ENCODE data around the gene EMX1.
A peak's percentile ranks its signal among the peaks of the same experiment; 100 is the strongest.

EMX1 gene

DNA sequence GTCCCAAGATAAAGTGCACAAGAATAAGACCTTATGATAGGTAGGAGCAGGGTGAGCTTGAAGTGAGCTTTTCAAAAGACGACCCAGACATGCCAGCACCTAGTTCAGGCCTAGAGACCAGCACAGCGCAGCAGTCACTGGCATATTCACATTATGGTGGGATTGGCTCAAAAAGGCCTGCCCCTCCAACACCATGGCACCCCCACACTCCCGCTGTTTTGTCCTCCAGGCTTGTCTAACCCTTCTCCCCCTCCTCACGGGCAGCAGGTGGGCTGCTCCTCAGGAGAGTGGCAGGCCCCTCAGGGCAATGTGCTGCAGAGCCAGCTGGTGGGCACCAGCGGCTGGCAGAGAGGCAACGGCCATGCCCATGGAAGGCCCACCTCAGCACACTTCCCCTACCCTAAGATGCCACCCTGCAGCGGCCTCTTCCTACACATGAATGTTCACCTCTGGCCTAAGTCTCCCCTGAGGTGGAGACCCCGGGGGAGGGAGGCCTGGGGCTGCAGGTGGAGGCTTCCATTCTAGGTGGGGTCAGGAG lies 25.6 kb downstream of the EMX1 start:
- no peak for DNase-seq (ENCODE audit: low read depth, low spot score)

DNA sequence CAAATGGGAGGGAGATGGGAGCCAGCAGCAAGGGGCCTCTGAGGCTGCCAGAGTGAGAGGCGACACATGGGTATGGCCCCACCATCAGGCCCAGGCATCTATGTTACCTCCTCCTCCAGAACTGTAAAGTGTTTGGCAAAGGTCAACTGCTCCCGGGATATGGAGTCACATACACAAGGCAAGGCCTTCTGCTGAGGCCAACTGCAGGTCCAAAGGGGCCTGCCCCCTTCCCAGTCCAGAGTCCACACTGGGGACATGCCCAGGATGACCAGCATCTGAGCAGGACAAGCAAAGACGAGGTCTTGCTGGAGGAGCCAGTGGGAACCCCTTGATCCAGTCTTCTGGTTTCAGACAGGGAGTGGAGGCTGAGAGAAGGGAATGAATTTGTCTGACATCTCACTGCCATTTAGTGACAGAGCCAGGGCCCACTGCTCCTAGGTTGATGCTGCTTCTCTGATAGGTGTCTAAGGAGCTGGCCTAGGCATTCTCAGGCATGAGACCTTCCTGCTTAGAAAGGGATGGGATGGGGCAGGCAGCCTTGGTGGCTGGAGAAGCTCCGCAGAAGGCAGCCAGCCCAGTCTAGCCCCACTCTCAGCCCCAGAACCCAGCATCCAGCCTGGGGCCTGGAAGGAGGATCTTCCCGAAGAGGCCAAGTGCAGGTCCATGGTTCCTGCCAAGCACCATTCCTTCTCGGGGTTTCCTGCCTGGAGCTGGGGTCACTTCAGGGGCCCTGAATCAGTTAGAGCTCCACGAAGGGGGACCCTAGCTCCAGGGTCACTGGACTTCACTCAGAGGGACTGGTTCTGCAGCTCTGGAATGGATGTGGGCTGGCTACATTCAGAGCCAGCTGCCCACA lies 26.4 kb downstream of the EMX1 start:
- no peak for DNase-seq (ENCODE audit: low read depth, low spot score)

DNA sequence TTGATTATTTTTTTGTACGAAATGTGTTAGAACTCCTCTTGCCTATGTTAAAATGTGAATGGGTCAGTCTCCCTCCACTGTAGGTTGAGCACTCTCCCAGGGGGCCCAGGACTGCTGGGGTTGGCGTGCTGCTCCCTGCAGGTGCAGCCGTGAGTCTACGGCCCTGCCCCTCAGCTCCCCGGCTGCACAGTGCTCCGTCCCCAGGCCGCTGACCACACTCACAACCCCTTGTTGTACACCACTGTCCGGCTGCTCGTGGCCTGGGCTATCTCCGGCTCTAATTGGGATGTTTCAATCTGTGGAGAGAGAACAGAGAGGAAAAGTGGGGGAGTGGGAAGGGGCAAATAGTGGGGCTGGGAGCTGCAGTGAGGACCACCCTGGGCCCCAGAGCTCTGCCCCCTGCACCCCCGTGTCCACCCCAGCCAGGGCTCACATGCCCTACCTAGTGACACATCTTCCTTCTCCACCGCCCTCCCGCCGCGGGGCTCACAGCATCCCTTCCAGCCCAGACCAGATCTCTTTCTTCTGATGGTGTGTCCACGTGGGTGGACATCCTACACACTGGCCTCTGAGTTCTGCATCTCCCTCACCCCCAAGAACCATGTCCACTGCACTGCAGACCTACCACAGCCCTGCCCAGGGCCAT lies 27.6 kb downstream of the EMX1 start:
- DNase-seq (ENCODE audit: low read depth, low spot score): no peak

DNA sequence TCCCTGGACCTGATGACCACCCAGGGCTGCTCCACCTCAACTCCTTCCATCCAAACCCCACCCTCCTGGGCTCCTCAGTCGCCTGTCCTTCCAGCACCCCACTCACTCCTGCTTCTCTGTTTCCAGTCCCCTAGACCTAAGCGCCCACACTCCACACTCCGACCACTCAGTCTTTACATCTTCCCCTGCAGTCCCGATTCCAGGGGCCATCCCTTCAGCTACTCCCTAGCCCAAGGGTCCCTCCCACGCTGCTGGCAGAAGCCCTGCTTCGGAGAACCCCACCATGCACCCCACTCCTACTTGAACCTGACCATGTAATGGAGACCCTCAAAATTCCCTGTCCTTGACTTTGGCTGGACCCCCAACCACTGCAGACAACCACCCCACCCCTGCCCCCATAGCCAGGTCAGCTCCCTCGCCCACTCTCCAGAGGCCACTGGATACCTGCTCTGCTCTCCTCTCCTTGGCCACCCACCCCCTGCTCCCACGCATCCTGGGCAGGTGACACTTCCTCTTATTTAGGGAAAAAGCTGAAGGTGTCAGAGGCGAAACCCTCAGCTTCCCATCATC lies 28.2 kb downstream of the EMX1 start:
- no peak for DNase-seq (ENCODE audit: low read depth, low spot score)

DNA sequence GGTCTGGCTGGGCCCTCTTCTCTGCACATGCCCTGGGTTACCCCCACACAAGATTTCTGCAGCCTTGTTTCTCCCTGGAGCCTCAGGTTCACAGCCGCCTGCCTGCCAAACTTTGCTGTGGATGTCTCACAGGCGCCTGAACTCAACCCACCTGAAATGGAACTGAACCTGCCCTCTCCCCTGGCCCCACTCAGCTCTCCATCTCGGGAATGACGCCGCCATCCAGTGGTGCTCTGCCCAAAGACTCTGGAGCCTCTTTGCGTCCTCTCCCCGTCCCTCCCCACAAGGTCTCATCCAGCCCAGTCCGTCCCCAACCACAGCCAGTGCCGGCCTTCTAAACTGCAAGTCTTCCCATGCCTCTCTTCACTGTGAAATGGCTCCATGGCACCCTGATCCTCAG lies 29.1 kb downstream of the EMX1 start:
- no peak for DNase-seq (ENCODE audit: low read depth, low spot score)

DNA sequence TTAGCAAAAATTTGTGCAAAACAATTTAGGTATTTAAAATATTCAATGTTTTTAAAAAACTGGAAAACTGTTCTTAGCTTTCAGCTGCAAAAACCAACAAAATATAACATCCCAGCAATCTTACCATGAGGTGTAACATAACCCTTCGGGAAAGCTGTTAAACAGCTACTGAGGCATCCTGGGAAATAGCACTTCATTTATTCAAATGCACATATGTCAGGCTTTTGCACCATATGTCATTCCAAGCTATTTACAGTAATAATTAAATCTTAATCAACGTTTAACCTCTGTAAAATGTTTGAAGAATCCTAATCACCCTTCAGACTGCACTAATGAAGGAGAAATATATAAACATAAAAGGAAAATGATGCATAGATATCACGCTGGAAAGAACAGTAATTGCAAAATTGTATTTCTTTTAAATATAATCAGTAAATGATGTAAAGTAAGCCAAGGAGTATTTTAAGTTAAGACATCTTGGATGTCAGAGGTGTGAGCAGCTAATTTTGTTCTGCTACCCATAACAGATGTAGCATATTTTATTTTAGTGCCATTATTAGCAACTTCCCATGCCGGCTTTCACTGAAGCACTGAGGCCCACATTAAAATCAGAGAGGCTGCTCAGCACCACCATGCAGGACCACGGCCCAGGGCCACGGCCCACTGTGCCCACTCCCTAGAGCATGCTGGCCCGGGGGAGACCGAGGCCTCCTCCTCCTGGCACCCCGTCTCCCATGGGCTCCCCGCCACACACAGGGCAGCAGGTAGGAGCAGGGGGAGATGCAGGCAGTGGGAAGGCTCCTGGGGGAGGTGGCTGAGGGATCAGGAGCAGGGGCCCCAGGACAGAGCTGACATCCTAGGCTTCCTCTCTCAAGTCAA lies 30.9 kb downstream of the EMX1 start:
- DNase-seq (ENCODE audit: low read depth, low spot score): no peak

DNA sequence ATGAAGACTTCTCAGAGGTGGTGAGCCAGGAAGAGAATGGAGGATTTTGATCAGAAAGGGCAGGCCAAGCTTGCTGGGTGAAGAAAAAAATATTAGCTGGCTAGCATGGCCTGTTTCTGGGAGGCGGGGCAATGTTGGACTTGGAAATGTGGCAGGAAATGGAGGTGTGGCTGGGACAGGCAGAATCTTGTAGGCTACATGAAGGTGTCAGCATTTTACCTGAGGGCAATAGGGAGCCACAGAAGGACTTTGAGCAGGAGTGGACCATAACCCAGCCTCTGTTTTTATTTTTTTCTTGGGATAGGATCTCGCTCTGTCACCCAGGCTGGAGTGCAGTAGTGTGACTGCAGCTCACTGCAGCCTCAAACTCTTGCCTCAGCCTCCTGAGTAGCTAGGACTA lies 31.7 kb downstream of the EMX1 start:
- DNase-seq (ENCODE audit: low read depth, low spot score): no peak

DNA sequence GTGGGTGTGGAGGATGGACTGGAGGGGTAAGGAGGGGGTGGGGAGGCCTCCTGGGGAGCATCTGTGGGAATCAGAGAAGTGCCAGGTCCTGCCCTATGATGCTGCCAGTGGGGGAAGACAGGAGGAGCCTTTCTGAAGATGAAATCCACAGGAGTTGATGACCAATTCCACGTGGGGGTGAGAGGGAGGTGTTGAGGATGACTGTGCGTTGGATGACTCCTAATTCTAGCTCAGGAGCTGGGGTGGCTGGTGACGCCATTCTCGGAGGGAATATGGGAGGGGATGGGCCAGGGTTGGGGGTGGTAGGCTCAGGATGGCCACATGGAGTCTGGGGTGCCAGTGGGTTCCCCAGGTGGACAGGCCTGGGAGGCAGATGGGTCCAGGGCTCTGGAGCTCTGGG lies 32.3 kb downstream of the EMX1 start:
- no peak for DNase-seq (ENCODE audit: low read depth, low spot score)

DNA sequence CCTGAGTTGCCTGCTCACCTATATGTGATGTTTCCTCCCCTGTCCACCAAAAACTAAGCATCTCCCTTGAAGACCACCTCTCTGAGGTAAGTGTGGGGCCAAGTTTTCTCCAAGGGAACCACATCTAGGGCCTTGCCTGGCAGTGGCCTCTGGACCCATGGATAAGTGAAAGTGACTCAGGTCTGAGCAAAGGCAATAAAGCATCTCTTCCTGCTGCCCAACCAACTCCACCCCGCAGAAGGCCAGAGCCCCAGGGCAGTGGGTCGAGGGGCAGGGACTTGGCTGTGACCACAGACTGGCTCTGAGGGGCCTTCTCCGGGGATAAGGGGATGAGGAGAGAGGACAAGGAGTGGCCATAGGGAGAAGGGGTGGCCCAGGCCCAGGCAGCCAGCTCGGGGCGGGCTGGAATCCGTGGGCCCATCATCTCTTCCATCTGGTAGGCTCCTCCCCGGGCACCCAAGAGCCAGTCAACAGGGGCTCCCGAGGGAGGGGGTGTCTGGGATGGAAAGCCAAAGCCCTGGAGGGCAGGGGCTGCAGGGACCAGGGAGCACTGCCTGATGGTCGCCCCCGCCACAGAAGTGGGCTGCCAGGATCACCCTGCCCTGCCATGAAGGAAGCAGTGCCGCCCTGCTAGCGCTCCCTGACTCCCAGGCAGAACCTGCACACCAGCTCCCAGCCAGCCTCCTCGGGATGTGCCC lies 33.4 kb downstream of the EMX1 start:
- DNase-seq (ENCODE audit: low read depth, low spot score): no peak

DNA sequence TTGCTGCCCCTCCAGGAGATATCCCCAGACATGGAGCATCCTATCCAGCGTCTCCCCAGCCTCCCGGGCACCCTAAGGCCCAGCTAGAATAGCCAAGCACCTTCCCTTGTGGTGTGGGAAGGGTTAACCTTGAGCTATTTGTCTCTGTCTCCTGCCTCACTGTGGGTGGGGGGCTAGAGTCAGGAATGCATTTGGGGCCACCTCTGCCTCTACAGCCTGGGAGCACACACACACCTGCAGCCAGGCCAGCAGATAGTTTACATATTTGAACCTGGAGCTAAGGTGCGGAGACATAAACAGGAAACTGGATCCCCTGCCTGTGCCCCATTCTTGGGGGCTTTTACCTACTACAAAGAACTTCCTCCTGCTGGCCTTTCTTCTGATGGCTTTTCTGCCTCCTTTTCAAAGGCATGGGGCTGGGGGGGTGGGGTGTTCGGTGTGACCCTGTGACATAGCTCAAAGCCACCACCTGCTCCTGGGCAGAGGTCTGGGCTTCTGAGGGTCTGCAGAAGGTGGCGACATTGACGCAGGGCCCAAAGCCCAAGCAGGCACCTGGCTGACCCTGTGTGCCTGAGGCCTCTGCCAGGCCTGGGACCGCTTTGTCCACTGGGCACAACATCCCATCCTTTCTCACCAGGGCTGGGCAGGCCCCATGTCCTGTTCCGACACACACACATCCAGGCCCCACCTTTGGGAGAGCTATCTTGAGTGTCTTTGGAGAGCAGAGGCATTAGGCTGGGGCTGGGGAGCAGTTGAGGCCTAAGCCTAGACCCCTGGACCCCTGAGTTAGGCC lies 34.2 kb downstream of the EMX1 start:
- no peak for DNase-seq (ENCODE audit: low read depth, low spot score)

DNA sequence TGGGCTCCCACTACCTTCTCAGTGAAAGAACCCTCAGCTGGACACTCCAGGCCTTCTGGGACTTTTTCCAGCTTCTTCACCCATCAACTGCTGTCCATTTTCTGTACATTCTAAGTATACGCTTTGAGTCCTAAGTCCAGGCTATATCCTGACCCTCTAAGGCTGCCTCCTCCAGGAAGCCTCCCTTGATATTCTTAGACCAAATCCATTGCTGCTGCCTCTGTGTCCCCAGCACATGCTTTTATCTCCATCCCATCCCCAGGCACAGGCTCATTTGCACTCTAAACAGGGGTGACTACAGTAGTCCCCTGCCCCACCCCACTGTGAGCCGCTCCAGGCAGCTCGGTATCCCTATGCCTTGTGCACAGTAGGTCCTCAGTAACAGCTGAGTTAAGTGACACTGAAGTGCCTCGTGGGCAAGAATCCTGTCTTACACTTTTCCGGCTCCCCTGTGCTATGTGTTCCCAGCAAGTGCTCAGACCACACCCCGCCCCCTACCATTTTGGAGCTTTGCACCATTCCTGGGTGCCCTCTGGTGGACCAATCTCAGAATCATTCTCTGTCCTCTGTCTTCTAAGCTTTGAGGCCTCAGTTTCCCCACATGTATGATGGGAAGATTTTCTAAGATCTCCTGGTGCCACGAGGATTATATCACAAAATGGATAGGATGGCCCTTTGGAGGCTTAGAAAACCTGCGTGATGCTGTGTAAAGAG lies 34.9 kb downstream of the EMX1 start:
- no peak for DNase-seq (ENCODE audit: low read depth, low spot score)

DNA sequence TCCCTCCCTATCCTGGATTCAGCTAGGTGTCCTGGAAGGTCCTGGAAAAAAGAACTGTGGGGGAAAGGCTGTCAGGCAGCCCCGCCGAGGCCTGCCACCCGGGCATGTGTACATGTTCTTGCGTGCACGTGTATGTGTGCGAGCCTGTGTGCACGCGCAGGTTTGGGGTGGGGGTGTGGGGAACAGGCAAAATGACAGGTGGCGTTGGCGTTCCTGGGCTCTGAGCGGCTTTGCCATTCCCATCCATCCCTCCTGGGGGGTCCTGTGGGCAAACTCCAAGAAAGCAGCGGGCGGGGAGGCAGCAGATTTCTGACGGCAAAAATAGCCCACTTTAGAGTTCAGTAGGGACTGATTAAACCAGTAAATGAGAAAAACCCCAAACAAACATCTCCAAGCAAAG lies 35.6 kb downstream of the EMX1 start:
- DNase-seq (ENCODE audit: low read depth, low spot score): no peak

DNA sequence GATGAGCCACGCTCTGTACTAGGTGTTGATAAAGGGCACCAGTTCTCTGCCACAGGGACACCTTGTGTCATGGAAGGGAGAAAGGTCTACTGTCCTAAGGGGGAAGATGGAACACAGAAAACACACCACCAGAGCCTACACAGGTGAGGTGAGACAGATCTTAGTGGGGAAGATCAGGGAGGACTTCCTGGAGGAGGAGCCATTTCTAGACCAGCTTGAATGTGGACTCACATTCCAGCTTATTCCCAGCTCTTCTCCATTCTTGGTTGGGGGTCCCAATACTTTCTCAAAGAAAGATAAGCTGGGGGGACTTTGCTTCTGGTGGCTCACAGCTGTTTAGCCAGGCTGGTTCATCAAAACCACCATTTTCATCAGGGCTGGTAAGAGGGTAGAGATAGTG lies 36.2 kb downstream of the EMX1 start:
- no peak for DNase-seq (ENCODE audit: low read depth, low spot score)

DNA sequence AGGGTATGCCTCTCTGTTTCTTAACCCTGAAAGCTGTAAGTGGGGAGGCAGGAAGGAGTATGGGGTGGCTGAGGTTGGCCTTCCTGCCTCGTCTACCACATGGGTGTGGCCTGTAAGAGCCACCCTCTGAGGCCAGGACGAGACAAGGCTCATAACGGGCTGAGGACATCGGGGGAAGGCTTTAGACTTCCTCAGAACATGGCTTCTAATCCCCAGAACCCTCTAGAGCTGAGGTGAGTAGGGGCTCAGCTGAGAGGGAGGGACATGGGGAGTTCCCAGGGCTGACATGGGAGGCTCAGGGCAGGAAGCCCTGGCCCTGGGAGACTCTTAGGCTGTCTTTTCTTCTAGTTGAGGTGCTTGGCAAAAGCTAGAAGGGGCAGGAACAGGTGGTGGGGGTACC lies 36.7 kb downstream of the EMX1 start:
- no peak for DNase-seq (ENCODE audit: low read depth, low spot score)

DNA sequence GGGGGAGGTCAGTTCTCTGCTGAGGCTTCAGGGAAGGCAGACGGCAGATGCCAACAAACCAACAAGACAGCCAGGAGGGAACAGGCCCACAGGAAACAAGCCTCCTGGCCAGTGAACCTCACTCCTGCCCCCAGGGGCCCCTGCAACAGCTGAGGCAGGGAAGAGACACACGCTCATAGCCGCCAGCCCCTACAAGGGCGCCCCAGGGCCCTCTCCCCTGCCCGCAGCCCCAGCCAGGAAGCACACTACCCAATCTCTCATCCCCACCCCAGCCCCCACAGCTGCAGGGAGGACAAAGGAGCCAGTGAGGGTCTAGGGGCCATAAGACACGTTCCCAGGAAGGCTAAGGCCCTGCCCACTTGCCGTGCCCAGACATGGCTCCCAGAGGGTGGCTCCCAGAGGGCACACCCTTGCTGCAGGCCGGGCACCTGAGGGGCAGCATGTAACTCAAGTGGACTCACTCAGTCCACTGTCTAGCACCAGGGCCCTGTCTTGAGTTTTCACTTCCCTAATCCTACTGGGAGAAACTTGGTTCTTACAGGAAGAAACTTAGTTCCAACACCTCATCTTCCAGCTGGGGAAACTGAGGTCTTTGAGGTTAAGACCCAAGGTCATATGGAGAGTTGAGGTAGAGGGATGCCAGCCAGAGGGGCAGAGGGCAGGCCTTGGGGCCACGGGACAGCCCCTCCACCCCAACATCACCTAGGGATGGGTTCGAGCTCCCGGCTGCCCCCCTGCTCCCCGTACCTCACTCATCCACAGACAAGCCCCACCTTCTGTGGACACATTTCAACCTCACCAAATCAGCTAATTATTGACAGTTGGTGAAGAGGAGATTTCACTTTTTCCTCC lies 37.3 kb downstream of the EMX1 start:
- DNase-seq (ENCODE audit: low read depth, low spot score): no peak

DNA sequence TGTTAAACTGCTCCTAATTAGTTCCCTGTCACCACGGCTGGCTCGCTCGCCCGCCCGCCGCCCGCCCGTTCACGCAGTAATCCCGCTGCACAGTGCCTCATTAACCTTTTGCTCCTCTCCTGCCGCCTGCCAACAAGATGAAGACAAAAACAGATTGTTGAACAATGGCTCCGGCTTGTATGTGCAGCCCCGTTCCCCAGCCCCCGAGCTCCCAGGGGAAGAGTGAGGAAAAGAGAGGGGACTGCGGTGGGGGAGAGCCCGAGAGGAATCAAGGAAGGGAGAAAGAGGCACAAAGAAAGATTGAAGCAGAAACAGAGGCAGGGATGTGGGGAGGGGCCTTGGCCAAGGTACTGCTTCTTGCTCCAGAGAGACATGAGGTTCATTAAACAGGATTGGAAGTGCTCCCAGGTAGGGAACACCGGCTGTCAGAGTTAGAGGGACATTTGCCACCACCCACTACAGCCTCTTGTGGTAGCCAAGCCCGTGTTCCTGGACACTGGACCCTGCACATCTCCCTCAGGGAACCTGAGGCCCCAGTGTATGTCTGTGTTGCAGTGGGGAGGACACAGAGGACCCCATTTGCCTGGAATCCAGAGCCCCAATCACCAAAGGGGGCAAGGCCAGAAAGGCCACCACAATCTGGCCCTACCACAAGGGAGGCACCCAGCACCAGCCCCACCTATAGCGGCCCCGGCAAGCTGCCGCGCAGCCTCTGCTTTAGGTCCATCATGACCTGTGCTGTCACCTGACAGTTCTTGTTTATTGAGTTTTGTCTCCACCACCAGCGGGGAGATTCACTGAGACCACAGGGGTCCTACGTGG lies 38.1 kb downstream of the EMX1 start:
- DNase-seq (ENCODE audit: low read depth, low spot score): peak; percentile 33

DNA sequence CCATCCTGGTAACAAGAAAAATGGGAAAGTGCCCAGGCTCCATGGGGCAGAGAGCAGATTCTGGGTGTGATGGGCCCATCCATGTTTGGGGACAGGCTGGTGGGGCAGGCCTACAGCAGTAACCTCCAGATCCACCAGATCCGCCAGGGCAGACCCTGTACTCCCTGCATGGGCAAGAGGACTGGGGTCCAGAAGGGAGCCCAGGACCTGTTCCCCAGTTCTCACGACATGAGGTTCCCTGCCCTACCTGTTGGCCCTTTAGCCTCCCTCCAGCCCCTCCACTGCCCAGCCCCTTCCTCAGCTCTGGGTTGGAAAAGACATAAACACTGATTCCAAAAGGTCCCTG lies 38.7 kb downstream of the EMX1 start:
- DNase-seq (ENCODE audit: low read depth, low spot score): no peak

DNA sequence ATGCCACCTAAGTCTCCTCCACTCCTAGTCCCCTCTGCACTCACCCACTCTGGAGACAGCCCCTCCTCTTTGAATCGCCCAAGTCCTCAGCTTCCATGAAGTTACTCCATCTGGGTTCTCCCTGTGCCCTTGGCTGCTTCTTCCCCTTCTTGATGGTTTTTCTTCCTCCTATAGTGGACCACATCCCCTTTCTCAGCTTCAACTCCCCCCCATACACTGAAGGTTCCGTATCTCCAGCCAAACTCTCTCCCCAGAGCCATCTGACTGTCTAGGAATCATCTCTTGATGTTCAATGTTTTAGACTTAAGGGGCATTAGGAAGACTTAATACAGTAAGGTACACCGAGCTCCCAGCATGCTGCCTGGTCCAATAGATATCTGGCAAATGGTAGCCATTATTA lies 39.6 kb downstream of the EMX1 start:
- DNase-seq (ENCODE audit: low read depth, low spot score): no peak

Measured in astrocyte of the hippocampus (primary cell).